ENCODE data around the gene TICAM1.
"Not testable (repeated sequence)": the region's sequence is repeated elsewhere in the genome, so short reads cannot be mapped to it uniquely, and the experiment has no call there.

TICAM1 gene

GRCh38 chr19:4844348-4845179 lies 13.1 kb upstream of the TICAM1 start:
- no peak overlapping the region for H3K4me3 ChIP-seq (ENCODE audit: low read depth in 1 of 2, low read length in 2 of 2)
- peaks cover 16 to 44% of the 10 kb centered on the region in 2 donors for H3K36me3 ChIP-seq (ENCODE audit: control insufficient read depth in 1 of 2, insufficient read depth in 2 of 2, low read length in 2 of 2)
- H3K27me3 ChIP-seq (ENCODE audit: control insufficient read depth in 1 of 2, insufficient read depth in 2 of 2, low read length in 2 of 2) = no peaks in the 10 kb centered on the region
- H3K9me3 ChIP-seq (ENCODE audit: control insufficient read depth in 1 of 2, low read length in 2 of 2) = no peaks in the 10 kb centered on the region
- H3K9ac ChIP-seq (ENCODE audit: low read depth in 1 of 2, low read length in 2 of 2) = no peak overlapping the region
- H3K27ac ChIP-seq (ENCODE audit: low read depth, low read length) = no peak overlapping the region
- H3K4me1 ChIP-seq (ENCODE audit: control insufficient read depth in 1 of 2, insufficient read depth in 2 of 2, low read length in 2 of 2) = peaks cover 0 to 4% of the 10 kb centered on the region in 2 donors

- peaks cover 0 to 4% of the 10 kb centered on the region in 2 donors for H3K4me1 ChIP-seq (ENCODE audit: control insufficient read depth in 1 of 2, insufficient read depth in 2 of 2, low read length in 2 of 2)
- H3K9ac ChIP-seq (ENCODE audit: low read depth in 1 of 2, low read length in 2 of 2) = no peak overlapping the region
- no peak overlapping the region for H3K4me3 ChIP-seq (ENCODE audit: low read depth in 1 of 2, low read length in 2 of 2)
- H3K9me3 ChIP-seq (ENCODE audit: control insufficient read depth in 1 of 2, low read length in 2 of 2) = no peaks in the 10 kb centered on the region
- no peaks in the 10 kb centered on the region for H3K27me3 ChIP-seq (ENCODE audit: control insufficient read depth in 1 of 2, insufficient read depth in 2 of 2, low read length in 2 of 2)
- H3K27ac ChIP-seq (ENCODE audit: low read depth, low read length) = no peak overlapping the region
- peaks cover 16 to 43% of the 10 kb centered on the region in 2 donors for H3K36me3 ChIP-seq (ENCODE audit: control insufficient read depth in 1 of 2, insufficient read depth in 2 of 2, low read length in 2 of 2)
Measured at GRCh38 chr19:4843647-4843965, 12.1 kb upstream of the TICAM1 start.

GRCh38 chr19:4839192-4839591 lies 7.7 kb upstream of the TICAM1 start:
- no peak overlapping the region for H3K27ac ChIP-seq (ENCODE audit: low read depth, low read length)
- H3K9me3 ChIP-seq (ENCODE audit: control insufficient read depth in 1 of 2, low read length in 2 of 2) = no peaks in the 10 kb centered on the region
- peaks cover 0 to 4% of the 10 kb centered on the region in 2 donors for H3K4me1 ChIP-seq (ENCODE audit: control insufficient read depth in 1 of 2, insufficient read depth in 2 of 2, low read length in 2 of 2)
- H3K27me3 ChIP-seq (ENCODE audit: control insufficient read depth in 1 of 2, insufficient read depth in 2 of 2, low read length in 2 of 2) = no peaks in the 10 kb centered on the region
- peaks cover 9 to 27% of the 10 kb centered on the region in 2 donors for H3K36me3 ChIP-seq (ENCODE audit: control insufficient read depth in 1 of 2, insufficient read depth in 2 of 2, low read length in 2 of 2)
- no peak overlapping the region for H3K9ac ChIP-seq (ENCODE audit: low read depth in 1 of 2, low read length in 2 of 2)
- H3K4me3 ChIP-seq (ENCODE audit: low read depth in 1 of 2, low read length in 2 of 2) = no peak overlapping the region

- Histone ChIP-seq H3K4me1 (ENCODE audit: control insufficient read depth in 1 of 2, insufficient read depth in 2 of 2, low read length in 2 of 2) (peaks cover 9 to 25% of the 10 kb centered on the region in 2 donors), H3K9ac (ENCODE audit: low read depth in 1 of 2, low read length in 2 of 2) (no peak overlapping the region), H3K27ac (ENCODE audit: low read depth, low read length) (no peak overlapping the region), H3K27me3 (ENCODE audit: control insufficient read depth in 1 of 2, insufficient read depth in 2 of 2, low read length in 2 of 2) (no peaks in the 10 kb centered on the region), H3K4me3 (ENCODE audit: low read depth in 1 of 2, low read length in 2 of 2) (no peak overlapping the region), H3K9me3 (ENCODE audit: control insufficient read depth in 1 of 2, low read length in 2 of 2) (no peaks in the 10 kb centered on the region), H3K36me3 (ENCODE audit: control insufficient read depth in 1 of 2, insufficient read depth in 2 of 2, low read length in 2 of 2) (peaks cover 0 to under 1% of the 10 kb centered on the region in 2 donors)
Measured at GRCh38 chr19:4832776-4833175, 1.3 kb upstream of the TICAM1 start.

- H3K4me1 ChIP-seq (ENCODE audit: control insufficient read depth in 1 of 2, insufficient read depth in 2 of 2, low read length in 2 of 2) = peaks cover 9 to 28% of the 10 kb centered on the region in 2 donors
- H3K4me3 ChIP-seq (ENCODE audit: low read depth in 1 of 2, low read length in 2 of 2) = peak overlapping the region; percentile 89 to 92
- not testable (repeated sequence) for H3K9me3 ChIP-seq (ENCODE audit: control insufficient read depth in 1 of 2, low read length in 2 of 2); H3K27me3 ChIP-seq (ENCODE audit: control insufficient read depth in 1 of 2, insufficient read depth in 2 of 2, low read length in 2 of 2); H3K36me3 ChIP-seq (ENCODE audit: control insufficient read depth in 1 of 2, insufficient read depth in 2 of 2, low read length in 2 of 2)
- peak overlapping the region; percentile 94 to 95 for H3K9ac ChIP-seq (ENCODE audit: low read depth in 1 of 2, low read length in 2 of 2)
- H3K27ac ChIP-seq (ENCODE audit: low read depth, low read length) = peak overlapping the region; percentile 95
Measured at GRCh38 chr19:4831979-4832340, 448 bp upstream of the TICAM1 start.

- Histone ChIP-seq H3K27ac (ENCODE audit: low read depth, low read length) (peak overlapping the region; percentile 95), H3K9ac (ENCODE audit: low read depth in 1 of 2, low read length in 2 of 2) (peak overlapping the region; percentile 94 to 95), H3K27me3 (ENCODE audit: control insufficient read depth in 1 of 2, insufficient read depth in 2 of 2, low read length in 2 of 2) (no peaks in the 10 kb centered on the region), H3K36me3 (ENCODE audit: control insufficient read depth in 1 of 2, insufficient read depth in 2 of 2, low read length in 2 of 2) (peaks cover 0 to 5% of the 10 kb centered on the region in 2 donors), H3K4me3 (ENCODE audit: low read depth in 1 of 2, low read length in 2 of 2) (peak overlapping the region; percentile 89 to 92), H3K4me1 (ENCODE audit: control insufficient read depth in 1 of 2, insufficient read depth in 2 of 2, low read length in 2 of 2) (peaks cover 9 to 28% of the 10 kb centered on the region in 2 donors), H3K9me3 (ENCODE audit: control insufficient read depth in 1 of 2, low read length in 2 of 2) (no peaks in the 10 kb centered on the region)
Measured at GRCh38 chr19:4830768-4831265, 695 bp downstream of the TICAM1 start.

GRCh38 chr19:4830332-4830731 lies 1.2 kb downstream of the TICAM1 start:
- Histone ChIP-seq H3K9ac (ENCODE audit: low read depth in 1 of 2, low read length in 2 of 2) (peak overlapping the region; percentile 94 to 95), H3K4me3 (ENCODE audit: low read depth in 1 of 2, low read length in 2 of 2) (peak overlapping the region; percentile 89 to 92), H3K27ac (ENCODE audit: low read depth, low read length) (no peak overlapping the region)

GRCh38 chr19:4829001-4829712 lies 2.4 kb downstream of the TICAM1 start:
- H3K36me3 ChIP-seq (ENCODE audit: control insufficient read depth in 1 of 2, insufficient read depth in 2 of 2, low read length in 2 of 2) = peaks cover 0 to 5% of the 10 kb centered on the region in 2 donors
- H3K9ac ChIP-seq (ENCODE audit: low read depth in 1 of 2, low read length in 2 of 2) = peak overlapping the region in 1 of 2 donors; percentile 18
- H3K27me3 ChIP-seq (ENCODE audit: control insufficient read depth in 1 of 2, insufficient read depth in 2 of 2, low read length in 2 of 2) = no peaks in the 10 kb centered on the region
- H3K4me1 ChIP-seq (ENCODE audit: control insufficient read depth in 1 of 2, insufficient read depth in 2 of 2, low read length in 2 of 2) = peaks cover 9 to 28% of the 10 kb centered on the region in 2 donors
- no peaks in the 10 kb centered on the region for H3K9me3 ChIP-seq (ENCODE audit: control insufficient read depth in 1 of 2, low read length in 2 of 2)
- peak overlapping the region; percentile 43 to 52 for H3K4me3 ChIP-seq (ENCODE audit: low read depth in 1 of 2, low read length in 2 of 2)
- no peak overlapping the region for H3K27ac ChIP-seq (ENCODE audit: low read depth, low read length)

More at GRCh38 chr19:4830332-4830731, 1.2 kb downstream of the TICAM1 start:
- peaks cover 9 to 28% of the 10 kb centered on the region in 2 donors for H3K4me1 ChIP-seq (ENCODE audit: control insufficient read depth in 1 of 2, insufficient read depth in 2 of 2, low read length in 2 of 2)
- H3K36me3 ChIP-seq (ENCODE audit: control insufficient read depth in 1 of 2, insufficient read depth in 2 of 2, low read length in 2 of 2) = peaks cover 0 to 5% of the 10 kb centered on the region in 2 donors
- no peaks in the 10 kb centered on the region for H3K9me3 ChIP-seq (ENCODE audit: control insufficient read depth in 1 of 2, low read length in 2 of 2)
- no peaks in the 10 kb centered on the region for H3K27me3 ChIP-seq (ENCODE audit: control insufficient read depth in 1 of 2, insufficient read depth in 2 of 2, low read length in 2 of 2)

GRCh38 chr19:4823577-4823976 lies 7.9 kb downstream of the TICAM1 start:
- H3K9ac ChIP-seq (ENCODE audit: low read depth in 1 of 2, low read length in 2 of 2) = no peak overlapping the region
- no peak overlapping the region for H3K27ac ChIP-seq (ENCODE audit: low read depth, low read length)
- H3K27me3 ChIP-seq (ENCODE audit: control insufficient read depth in 1 of 2, insufficient read depth in 2 of 2, low read length in 2 of 2) = no peaks in the 10 kb centered on the region
- no peak overlapping the region for H3K4me3 ChIP-seq (ENCODE audit: low read depth in 1 of 2, low read length in 2 of 2)
- peaks cover 0 to 16% of the 10 kb centered on the region in 2 donors for H3K36me3 ChIP-seq (ENCODE audit: control insufficient read depth in 1 of 2, insufficient read depth in 2 of 2, low read length in 2 of 2)
- H3K4me1 ChIP-seq (ENCODE audit: control insufficient read depth in 1 of 2, insufficient read depth in 2 of 2, low read length in 2 of 2) = peaks cover 0 to 9% of the 10 kb centered on the region in 2 donors
- no peaks in the 10 kb centered on the region for H3K9me3 ChIP-seq (ENCODE audit: control insufficient read depth in 1 of 2, low read length in 2 of 2)

- not testable (repeated sequence) for H3K9ac ChIP-seq (ENCODE audit: low read depth in 1 of 2, low read length in 2 of 2); H3K27me3 ChIP-seq (ENCODE audit: control insufficient read depth in 1 of 2, insufficient read depth in 2 of 2, low read length in 2 of 2); H3K9me3 ChIP-seq (ENCODE audit: control insufficient read depth in 1 of 2, low read length in 2 of 2); H3K4me3 ChIP-seq (ENCODE audit: low read depth in 1 of 2, low read length in 2 of 2); H3K4me1 ChIP-seq (ENCODE audit: control insufficient read depth in 1 of 2, insufficient read depth in 2 of 2, low read length in 2 of 2); H3K27ac ChIP-seq (ENCODE audit: low read depth, low read length)
- peaks cover 0 to 29% of the 10 kb centered on the region in 2 donors for H3K36me3 ChIP-seq (ENCODE audit: control insufficient read depth in 1 of 2, insufficient read depth in 2 of 2, low read length in 2 of 2)
Measured at GRCh38 chr19:4822354-4822753, 9.2 kb downstream of the TICAM1 start.

Measured in duodenal mucosa (tissue), 2 donors.